ENCODE results near the gene CGB2.

GRCh38 chr19:49065905-49066512, 34.3 kb downstream of the CGB2 start:
- no peak for TF ChIP-seq CTCF (conservative IDR thresholded peaks at IDR 0.05 in 1 of 2, IDR thresholded peaks at IDR 0.05 in 1 of 2; ENCODE audit: extremely low read depth in 1 of 2, insufficient read depth in 1 of 2, low read depth in 1 of 2, low read length in 2 of 2)
- no peak for TF ChIP-seq EZH2 (IDR thresholded peaks at IDR 0.05; ENCODE audit: borderline replicate concordance, low read length)
